H1 (cell line): ENCODE measurements around the gene ATP11C. TPM values are rescaled to one million over a fixed set of nuclear protein-coding genes. Genes with fewer than 3 reads are reported as not detected.

Experiments used
- CTCF ChIA-PET: fragments of 300-600 bp; sonication (Branson Sonifier 250); formaldehyde crosslinking; loops from one replicate; lab custom pipeline; 2021; ENCODE audit not compliant: partially characterized antibody; lab: Charles Lee
- POLR2A ChIA-PET: fragments of 300-600 bp; sonication (Branson Sonifier 250); formaldehyde crosslinking; loops from one replicate; lab custom pipeline; 2021; ENCODE audit warnings: inconsistent platforms; ENCODE audit not compliant: partially characterized antibody; lab: Charles Lee
- DNase-seq, 2 experiments: peaks; one replicate each; pipeline versions ENCODE4 v3.0.0 to v3.0.0-alpha.2; 2010 to 2022; ENCODE audit warnings: low spot score in 2 of 2, low read depth in 1 of 2, mixed read lengths in 1 of 2
- FAIRE-seq: peaks from 2 replicates; lab custom pipeline; 2011; peaks lifted over from hg19 to GRCh38; lab: Jason Lieb, UNC
- H2AFZ ChIP-seq: 2 replicates; pipeline ENCODE4 v1.8.1; 2012; ENCODE audit warnings: low read length, inconsistent platforms
- H2AK5ac ChIP-seq: 2 replicates; pipeline ENCODE4 v1.6.1; 2013; ENCODE audit warnings: low read depth, low read length
- H2BK120ac ChIP-seq: replicated peaks from 2 replicates; pipeline ENCODE3; 2013; ENCODE audit warnings: low read depth, low read length, inconsistent platforms
- H2BK12ac ChIP-seq: 2 replicates; pipeline ENCODE4 v1.6.1; 2013; ENCODE audit warnings: low read depth, low read length
- H2BK15ac ChIP-seq: 2 replicates; pipeline ENCODE4 v1.6.1; 2013; ENCODE audit warnings: low read length
- H2BK20ac ChIP-seq: 2 replicates; pipeline ENCODE4 v1.6.1; 2013; ENCODE audit warnings: low read length
- H2BK5ac ChIP-seq: 2 replicates; pipeline ENCODE4 v1.6.1; 2013; ENCODE audit warnings: low read depth, low read length
- H3K14ac ChIP-seq: 2 replicates; pipeline ENCODE4 v1.6.1; 2013; ENCODE audit warnings: inconsistent platforms; ENCODE audit not compliant: insufficient read length
- H3K18ac ChIP-seq: 2 replicates; pipeline ENCODE4 v1.6.1; 2013; ENCODE audit warnings: low read length; ENCODE audit errors: extremely low read depth
- H3K23ac ChIP-seq: 2 replicates; pipeline ENCODE4 v1.6.1; 2013; ENCODE audit warnings: inconsistent platforms; ENCODE audit not compliant: insufficient read length
- H3K23me2 ChIP-seq: 2 replicates; pipeline ENCODE4 v1.6.1; 2013; ENCODE audit warnings: low read depth, low read length
- H3K27ac ChIP-seq: 2 replicates; pipeline ENCODE4 v1.6.1; 2011; ENCODE audit warnings: low read depth, low read length, inconsistent platforms
- H3K27me3 ChIP-seq, 4 experiments: replicated peaks in 1 of 4; 1 replicate in 1 of 4; 2 replicates in 3 of 4; pipeline versions ENCODE4 v1.6.1 to v1.8.1; 2011 to 2013; ENCODE audit warnings: low read length in 3 of 4, mild to moderate bottlenecking in 3 of 4, inconsistent platforms in 2 of 4, mixed read lengths in 2 of 4, moderate library complexity in 1 of 4; ENCODE audit not compliant: control insufficient read depth in 3 of 4, insufficient read depth in 3 of 4; ENCODE audit errors: extremely low read depth in 1 of 4
- H3K36me3 ChIP-seq, 4 experiments: 2 replicates each; pipeline versions ENCODE4 v1.6.1 to v1.8.1; 2011 to 2013; ENCODE audit warnings: mild to moderate bottlenecking in 4 of 4, low read length in 3 of 4, moderate library complexity in 2 of 4, control low read depth in 1 of 4, inconsistent platforms in 1 of 4; ENCODE audit not compliant: insufficient read depth in 4 of 4, control insufficient read depth in 2 of 4
- H3K4ac ChIP-seq: replicated peaks from 2 replicates; pipeline ENCODE3; 2013; ENCODE audit warnings: low read length, low read depth, mixed read lengths, inconsistent platforms; ENCODE audit not compliant: insufficient read length
- H3K4me1 ChIP-seq, 4 experiments: replicated peaks in 1 of 4; 1 replicate in 1 of 4; 2 replicates in 3 of 4; pipeline versions ENCODE4 v1.6.1 to v1.8.1; 2011 to 2013; ENCODE audit warnings: low read length in 3 of 4, inconsistent platforms in 2 of 4, mixed read lengths in 1 of 4; ENCODE audit not compliant: insufficient read depth in 4 of 4, control insufficient read depth in 3 of 4
- H3K4me2 ChIP-seq, 2 experiments: 2 replicates each; pipeline versions ENCODE4 v1.6.1 to v1.8.1; 2011 to 2013; ENCODE audit warnings: low read depth in 2 of 2, low read length in 2 of 2, control low read depth in 1 of 2, inconsistent platforms in 1 of 2, mild to moderate bottlenecking in 1 of 2; ENCODE audit not compliant: insufficient read depth in 1 of 2
- H3K4me3 ChIP-seq, 4 experiments: fragments of 200-600, 300-600 bp in 1 of 4; sonication (generic), shearing (Covaris generic), sonication (Bioruptor Twin) in 1 of 4; 2 replicates each; pipeline versions ENCODE4 v1.5.1 to v1.8.1; 2011 to 2016; ENCODE audit warnings: low read length in 4 of 4, low read depth in 3 of 4, control low read depth in 2 of 4, inconsistent platforms in 2 of 4, mild to moderate bottlenecking in 2 of 4, mixed read lengths in 1 of 4, moderate library complexity in 1 of 4; ENCODE audit not compliant: insufficient read depth in 2 of 4; ENCODE audit errors: extremely low read depth in 1 of 4
- H3K56ac ChIP-seq: replicated peaks from 2 replicates; pipeline ENCODE3; 2013; ENCODE audit warnings: low read depth, mild to moderate bottlenecking, mixed read lengths, low read length, inconsistent platforms; ENCODE audit not compliant: insufficient read length
- H3K79me1 ChIP-seq: 2 replicates; pipeline ENCODE4 v1.6.1; 2013; ENCODE audit warnings: low read depth, low read length, control low read depth
- H3K79me2 ChIP-seq, 2 experiments: 2 replicates each; pipeline versions ENCODE4 v1.6.1 to v1.8.1; 2012 to 2013; ENCODE audit warnings: low read length in 2 of 2, mild to moderate bottlenecking in 2 of 2, inconsistent platforms in 1 of 2; ENCODE audit not compliant: insufficient read depth in 2 of 2, control insufficient read depth in 1 of 2
- H3K9ac ChIP-seq, 4 experiments: replicated peaks in 1 of 4; 1 replicate in 1 of 4; 2 replicates in 3 of 4; pipeline versions ENCODE4 v1.6.1 to v1.8.1; 2011 to 2013; ENCODE audit warnings: low read depth in 3 of 4, low read length in 3 of 4, control low read depth in 2 of 4, mild to moderate bottlenecking in 2 of 4, moderate library complexity in 2 of 4, inconsistent platforms in 1 of 4; ENCODE audit errors: extremely low read depth in 1 of 4
- H3K9me3 ChIP-seq, 2 experiments: 2 replicates each; pipeline versions ENCODE4 v1.6.1 to v1.8.1; 2012 to 2013; ENCODE audit warnings: mild to moderate bottlenecking in 2 of 2, moderate library complexity in 2 of 2, control low read depth in 1 of 2, inconsistent platforms in 1 of 2, low read depth in 1 of 2, low read length in 1 of 2, mixed read lengths in 1 of 2; ENCODE audit not compliant: insufficient read depth in 2 of 2
- H4K20me1 ChIP-seq, 2 experiments: replicated peaks in 1 of 2; 2 replicates each; pipeline versions ENCODE3 to v1.8.1; 2011 to 2013; ENCODE audit warnings: inconsistent platforms in 2 of 2, low read length in 2 of 2, mild to moderate bottlenecking in 1 of 2; ENCODE audit not compliant: insufficient read depth in 2 of 2, control insufficient read depth in 1 of 2
- H4K5ac ChIP-seq: 2 replicates; pipeline ENCODE4 v1.6.1; 2013; ENCODE audit warnings: low read length, low read depth, mixed read lengths, inconsistent platforms; ENCODE audit not compliant: insufficient read length
- H4K8ac ChIP-seq: 2 replicates; pipeline ENCODE4 v1.8.0; 2013; ENCODE audit warnings: mild to moderate bottlenecking, moderate library complexity, low read length, inconsistent platforms; ENCODE audit not compliant: insufficient read depth; ENCODE audit errors: extremely low read depth
- H4K91ac ChIP-seq: replicated peaks from 2 replicates; pipeline ENCODE3; 2013; ENCODE audit warnings: low read length, mixed read lengths, inconsistent platforms; ENCODE audit not compliant: insufficient read length
- CBX5 ChIP-seq: fragments of 300-800, 300-1000 bp; sonication (generic); IDR thresholded peaks from 2 replicates; pipeline ENCODE4 v1.7.1; 2016; ENCODE audit warnings: antibody characterized with exemption, low read length, low read depth
- CBX8 ChIP-seq: fragments of 300-800, 300-1000 bp; sonication (generic); IDR thresholded peaks from 2 replicates; pipeline ENCODE4 v1.7.1; 2016; ENCODE audit warnings: low read depth, low read length, borderline replicate concordance
- CEBPB ChIP-seq: IDR thresholded peaks from 2 replicates; pipeline ENCODE4 v1.6.1; 2012; ENCODE audit warnings: low read depth, low read length
- JUND ChIP-seq: IDR thresholded peaks from 2 replicates; pipeline ENCODE4 v1.6.1; 2011; ENCODE audit warnings: mild to moderate bottlenecking, improper control_type of control experiment, low read length
- POLR2AphosphoS5 ChIP-seq: IDR thresholded peaks from 2 replicates; pipeline ENCODE4 v1.6.1; 2011; ENCODE audit warnings: low read depth, low read length
- SP2 ChIP-seq: IDR thresholded peaks from 2 replicates; pipeline ENCODE4 v1.6.1; 2012; ENCODE audit warnings: mild to moderate bottlenecking, low read length, inconsistent platforms
- SRF ChIP-seq: IDR thresholded peaks from 2 replicates; pipeline ENCODE4 v1.6.1; 2011; ENCODE audit warnings: mild to moderate bottlenecking, low read depth, low read length, moderate library complexity
- TCF12 ChIP-seq: IDR thresholded peaks from 2 replicates; pipeline ENCODE4 v1.6.1; 2011; ENCODE audit warnings: low read depth, mild to moderate bottlenecking, low read length
- polyA plus RNA-seq, 7 experiments: library from polyadenylated mRNA; depleted of rRNA in 3 of 7; stranded (reverse) in 5 of 7; unstranded in 2 of 7; fragments of >200 nt in 5 of 7; fragments of 200-250 nt in 2 of 7; gene quantifications; 1 replicate in 5 of 7; 2 replicates in 1 of 7; 4 replicates in 1 of 7; pipeline versions ENCODE4 v1.2.1 to v1.2.3, GENCODE V29; 2011 to 2013; ENCODE audit warnings: missing spikeins in 2 of 7, mixed read lengths in 2 of 7
- total RNA-seq: library from RNA; stranded (reverse); fragmentation: NEBNext Ultra II Directional; extraction: Animal tissue kit (Norgen Biotek cat#: 25700); gene quantifications from 2 replicates; pipeline ENCODE4 v1.2.1, GENCODE V29; 2021
- TF ChIP-seq, protein P1 (sequence below): IDR thresholded peaks from 2 replicates; pipeline ENCODE4 v1.6.1; 2011; ENCODE audit warnings: low read length, improper control_type of control experiment
- TF ChIP-seq, protein P2 (sequence below): IDR thresholded peaks from 2 replicates; pipeline ENCODE4 v1.6.1; 2012; ENCODE audit warnings: inconsistent platforms
- TF ChIP-seq, protein P3 (sequence below), 3 experiments: IDR thresholded peaks; 1 replicate in 2 of 3; 2 replicates in 1 of 3; pipeline versions ENCODE4 v1.5.1 to v1.6.1; 2011; ENCODE audit warnings: low read length in 3 of 3, mild to moderate bottlenecking in 3 of 3, inconsistent platforms in 2 of 3, low read depth in 1 of 3, moderate library complexity in 1 of 3; ENCODE audit not compliant: insufficient read depth in 1 of 3; ENCODE audit errors: control extremely low read depth in 1 of 3

ATP11C gene
- total and polyA plus RNA-seq, 2 of the 8 experiments (the other 6 are each of a cell fraction or from before 2014, with no cell fraction given): 14.7 to 52.1 TPM

DNA sequence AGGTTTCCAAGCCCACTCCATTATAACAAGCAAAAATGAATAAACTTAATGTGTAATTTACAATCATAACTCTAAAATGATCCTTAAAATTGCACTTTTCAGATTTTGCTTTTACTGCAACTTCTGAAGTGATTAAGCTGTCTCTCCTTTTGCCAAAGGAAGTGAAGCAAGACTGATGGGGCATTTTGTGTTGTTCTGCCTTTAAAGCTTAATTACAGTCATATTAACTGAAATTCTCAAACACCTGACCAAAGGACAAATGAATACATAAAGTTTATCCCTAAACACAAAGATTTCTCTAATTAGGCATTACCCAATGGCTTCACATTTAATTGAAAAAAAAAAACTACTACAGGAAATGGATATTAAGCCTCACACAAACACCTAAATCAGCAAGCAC, 101.8 kb downstream of the ATP11C start:
- H2AK5ac ChIP-seq: no peak overlapping the region
- no peak overlapping the region for H3K9ac ChIP-seq
- no peak for DNase-seq
- H2BK12ac ChIP-seq: no peak overlapping the region
- no peak for FAIRE-seq
- H2BK20ac ChIP-seq: no peak overlapping the region
- no peaks in the 10 kb centered on the region for H3K27me3 ChIP-seq
- H4K20me1 ChIP-seq: no peaks in the 10 kb centered on the region
- H3K4me3 ChIP-seq: no peak overlapping the region
- no peaks in the 10 kb centered on the region for H3K9me3 ChIP-seq
- H3K36me3 ChIP-seq: no peaks in the 10 kb centered on the region
- H2BK15ac ChIP-seq: no peak overlapping the region
- no peak overlapping the region for H3K14ac ChIP-seq
- H2BK120ac ChIP-seq: no peak overlapping the region
- no peaks in the 10 kb centered on the region; the same call in 1 of the 2 replicates for H3K79me1 ChIP-seq
- H3K4ac ChIP-seq: no peak overlapping the region
- peaks cover 0 to 61% of the 10 kb centered on the region in 2 experiments; a peak in 2 of 4 replicates for H3K79me2 ChIP-seq
- H4K5ac ChIP-seq: no peak overlapping the region
- ChIA-PET CTCF (interaction anchor here (0.7 kb wide), 2 partner anchors 70 to 1959 kb away, joined by 3 to 4 read pairs; no protein-coding TSS in a partner anchor), POLR2A (no interaction called here)
- no peak overlapping the region for H2AFZ ChIP-seq
- H4K91ac ChIP-seq: no peak overlapping the region
- no peak overlapping the region; a peak in 2 of 4 replicates for H3K4me2 ChIP-seq
- no peak overlapping the region for H3K56ac ChIP-seq
- TF ChIP-seq CEBPB (no peak), TCF12 (no peak), CBX5 (no peak), POLR2AphosphoS5 (no peak), SRF (no peak), SP2 (no peak), CBX8 (no peak), JUND (no peak)
- TF ChIP-seq, protein P1, sequence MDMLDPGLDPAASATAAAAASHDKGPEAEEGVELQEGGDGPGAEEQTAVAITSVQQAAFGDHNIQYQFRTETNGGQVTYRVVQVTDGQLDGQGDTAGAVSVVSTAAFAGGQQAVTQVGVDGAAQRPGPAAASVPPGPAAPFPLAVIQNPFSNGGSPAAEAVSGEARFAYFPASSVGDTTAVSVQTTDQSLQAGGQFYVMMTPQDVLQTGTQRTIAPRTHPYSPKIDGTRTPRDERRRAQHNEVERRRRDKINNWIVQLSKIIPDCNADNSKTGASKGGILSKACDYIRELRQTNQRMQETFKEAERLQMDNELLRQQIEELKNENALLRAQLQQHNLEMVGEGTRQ: no peak
- TF ChIP-seq, protein P2, sequence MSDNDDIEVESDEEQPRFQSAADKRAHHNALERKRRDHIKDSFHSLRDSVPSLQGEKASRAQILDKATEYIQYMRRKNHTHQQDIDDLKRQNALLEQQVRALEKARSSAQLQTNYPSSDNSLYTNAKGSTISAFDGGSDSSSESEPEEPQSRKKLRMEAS: no peak
- TF ChIP-seq, protein P3, sequence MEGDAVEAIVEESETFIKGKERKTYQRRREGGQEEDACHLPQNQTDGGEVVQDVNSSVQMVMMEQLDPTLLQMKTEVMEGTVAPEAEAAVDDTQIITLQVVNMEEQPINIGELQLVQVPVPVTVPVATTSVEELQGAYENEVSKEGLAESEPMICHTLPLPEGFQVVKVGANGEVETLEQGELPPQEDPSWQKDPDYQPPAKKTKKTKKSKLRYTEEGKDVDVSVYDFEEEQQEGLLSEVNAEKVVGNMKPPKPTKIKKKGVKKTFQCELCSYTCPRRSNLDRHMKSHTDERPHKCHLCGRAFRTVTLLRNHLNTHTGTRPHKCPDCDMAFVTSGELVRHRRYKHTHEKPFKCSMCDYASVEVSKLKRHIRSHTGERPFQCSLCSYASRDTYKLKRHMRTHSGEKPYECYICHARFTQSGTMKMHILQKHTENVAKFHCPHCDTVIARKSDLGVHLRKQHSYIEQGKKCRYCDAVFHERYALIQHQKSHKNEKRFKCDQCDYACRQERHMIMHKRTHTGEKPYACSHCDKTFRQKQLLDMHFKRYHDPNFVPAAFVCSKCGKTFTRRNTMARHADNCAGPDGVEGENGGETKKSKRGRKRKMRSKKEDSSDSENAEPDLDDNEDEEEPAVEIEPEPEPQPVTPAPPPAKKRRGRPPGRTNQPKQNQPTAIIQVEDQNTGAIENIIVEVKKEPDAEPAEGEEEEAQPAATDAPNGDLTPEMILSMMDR (IDR thresholded peaks at IDR 0.05; ENCODE audit: control extremely low read depth in 1 of 3, insufficient read depth in 1 of 3, low read depth in 1 of 3, low read length in 3 of 3): no peak
- H2BK5ac ChIP-seq: no peak overlapping the region
- H3K27ac ChIP-seq: no peak overlapping the region
- H3K4me1 ChIP-seq: peaks cover 0 to 13% (median 4%) of the 10 kb centered on the region in 4 experiments; a peak in 4 of 7 replicates
- H3K23ac ChIP-seq: no peak overlapping the region
- no peak overlapping the region for H4K8ac ChIP-seq
- H3K23me2 ChIP-seq: no peaks in the 10 kb centered on the region
- no peak overlapping the region for H3K18ac ChIP-seq
